B cell (primary cell): ENCODE results near the gene TMEM235. TPM values are rescaled to one million over a fixed set of nuclear protein-coding genes. Genes with fewer than 3 reads are reported as not detected.

Experiments
- ATAC-seq: fragments of 200-7000 bp; cut with Tn5 transposase; one replicate; pipeline ENCODE4 v1.10.0; 2021; ENCODE audit warnings: low read depth, mild to moderate bottlenecking, moderate number of reproducible peaks, moderate library complexity
- CTCF ChIA-PET: fragments of 350-600 bp; sonication (Branson Sonifier 250); formaldehyde crosslinking; loops from one replicate; lab custom pipeline; 2021; ENCODE audit warnings: antibody characterized with exemption, inconsistent platforms; lab: Charles Lee
- POLR2A ChIA-PET: fragments of 350-600 bp; sonication (Branson Sonifier 250); formaldehyde crosslinking; loops from one replicate; lab custom pipeline; 2021; ENCODE audit warnings: antibody characterized with exemption; lab: Charles Lee
- DNase-seq: peaks from one replicate; pipeline ENCODE4 v3.0.0; 2013
- H2AFZ ChIP-seq: 2 replicates; pipeline ENCODE4 v1.6.1; 2012; ENCODE audit warnings: mild to moderate bottlenecking, low read depth, low read length; ENCODE audit not compliant: insufficient read depth, poor library complexity, severe bottlenecking
- H3K27ac ChIP-seq, 2 donors: 1 replicate in 1 of 2; 2 replicates in 1 of 2; pipeline ENCODE4 v1.5.1; 2012 to 2013; ENCODE audit warnings: low read length in 2 of 2, mild to moderate bottlenecking in 2 of 2, moderate library complexity in 1 of 2
- H3K27me3 ChIP-seq, 4 experiments: fragments of 200-600 bp in 1 of 4; sonication (generic) in 1 of 4; replicated peaks in 1 of 4; 1 replicate in 2 of 4; 2 replicates in 2 of 4; pipeline versions ENCODE4 v1.6.1 to v1.7.0; 2013 to 2016; ENCODE audit warnings: low read length in 3 of 4, mild to moderate bottlenecking in 2 of 4, mixed read lengths in 1 of 4, moderate library complexity in 1 of 4; ENCODE audit not compliant: insufficient read depth in 4 of 4, control insufficient read depth in 3 of 4; ENCODE audit errors: control extremely low read depth in 1 of 4
- H3K36me3 ChIP-seq, 2 experiments: replicated peaks in 1 of 2; 1 replicate in 1 of 2; 2 replicates in 1 of 2; pipeline versions ENCODE4 v1.6.1 to v1.7.1; 2013; ENCODE audit warnings: low read length in 1 of 2; ENCODE audit not compliant: insufficient read depth in 2 of 2, control insufficient read depth in 1 of 2; ENCODE audit errors: control extremely low read depth in 1 of 2, extremely low read depth in 1 of 2
- H3K4me1 ChIP-seq, 2 donors: fragments of 200-600 bp in 1 of 2; sonication (generic) in 1 of 2; 1 replicate in 1 of 2; 2 replicates in 1 of 2; pipeline versions ENCODE4 v1.5.1 to v1.6.1; 2013 to 2017; ENCODE audit warnings: low read length in 2 of 2; ENCODE audit not compliant: control insufficient read depth in 2 of 2, insufficient read depth in 2 of 2
- H3K4me2 ChIP-seq: replicated peaks from 2 replicates; pipeline ENCODE3; 2012; ENCODE audit warnings: mild to moderate bottlenecking, low read depth, low read length; ENCODE audit not compliant: poor library complexity, severe bottlenecking
- H3K4me3 ChIP-seq, 5 experiments: fragments of 200-600 bp in 1 of 5; sonication (generic) in 1 of 5; 1 replicate in 3 of 5; 2 replicates in 2 of 5; pipeline versions ENCODE4 v1.5.1 to v1.7.0; 2011 to 2016; ENCODE audit warnings: low read length in 4 of 5, mild to moderate bottlenecking in 4 of 5, low read depth in 2 of 5, control low read depth in 1 of 5, moderate library complexity in 1 of 5; ENCODE audit not compliant: insufficient read depth in 1 of 5; ENCODE audit errors: control extremely low read depth in 1 of 5, extremely low read depth in 1 of 5
- H3K79me2 ChIP-seq: fragments of 200-600 bp; sonication (generic); one replicate; pipeline ENCODE4 v1.6.0; 2016; ENCODE audit warnings: low read length; ENCODE audit not compliant: control insufficient read depth, insufficient read depth
- H3K9ac ChIP-seq: fragments of 200-600 bp; sonication (generic); 2 replicates; pipeline ENCODE4 v1.6.1; 2017; ENCODE audit warnings: mild to moderate bottlenecking, low read length, moderate library complexity
- H3K9me3 ChIP-seq, 3 donors: one replicate each; pipeline versions ENCODE4 v1.6.1 to v1.7.1; 2013; ENCODE audit warnings: low read length in 2 of 3; ENCODE audit not compliant: control insufficient read depth in 2 of 3, insufficient read depth in 1 of 3; ENCODE audit errors: control extremely low read depth in 1 of 3
- H4K20me1 ChIP-seq: 2 replicates; pipeline ENCODE4 v1.6.0; 2012; ENCODE audit warnings: mild to moderate bottlenecking, low read length; ENCODE audit not compliant: insufficient read depth, control insufficient read depth, poor library complexity, severe bottlenecking
- H3K27ac Mint-ChIP-seq: one replicate; pipeline ENCODE4 v1.8.0; 2021; ENCODE audit warnings: mixed read lengths
- H3K27me3 Mint-ChIP-seq: one replicate; pipeline ENCODE4 v1.8.0; 2021; ENCODE audit warnings: mixed read lengths
- H3K4me1 Mint-ChIP-seq: one replicate; pipeline ENCODE4 v1.8.0; 2021; ENCODE audit warnings: mixed read lengths
- H3K4me3 Mint-ChIP-seq: one replicate; pipeline ENCODE4 v1.8.0; 2021; ENCODE audit warnings: mixed read lengths
- H3K9me3 Mint-ChIP-seq: one replicate; pipeline ENCODE4 v1.8.0; 2022; ENCODE audit warnings: mixed read lengths; ENCODE audit not compliant: insufficient read depth
- CTCF ChIP-seq: fragments of 200-600 bp; IDR thresholded peaks from one replicate; pipeline ENCODE4 v1.8.0; 2022; ENCODE audit warnings: antibody characterized with exemption, mild to moderate bottlenecking
- EZH2 ChIP-seq: IDR thresholded peaks from 2 replicates; pipeline ENCODE4 v1.6.1; 2012; ENCODE audit warnings: borderline replicate concordance, low read depth, mild to moderate bottlenecking, moderate library complexity, low read length; ENCODE audit not compliant: insufficient read depth, poor library complexity, severe bottlenecking
- WGBS: methylation state at CpG from one replicate; pipeline ENCODE4 v1.1.5; 2013; ENCODE audit warnings: missing lambda C conversion rate; ENCODE audit not compliant: insufficient coverage; 5-methylcytosine and 5-hydroxymethylcytosine counted together
- intact Hi-C: fragments of 100-400 bp; cut with micrococcal nuclease; formaldehyde crosslinking; loops from one replicate; pipeline ENCODE4 v1.10.0; 2022
- polyA plus RNA-seq: library from polyadenylated mRNA; depleted of rRNA; stranded (reverse); fragments of >200 nt; gene quantifications from 2 replicates; pipeline ENCODE4 v1.2.3, GENCODE V29; 2012
- total RNA-seq, 2 donors: library from RNA; stranded (reverse); fragments of 120-200 nt in 1 of 2; gene quantifications; 1 replicate in 1 of 2; 2 replicates in 1 of 2; pipeline versions ENCODE4 v1.2.3 to v1.2.4, GENCODE V29; 2013 to 2022

The TMEM235 gene
- total and polyA plus RNA-seq, 2 donors (not counting 1 experiment from before 2014, with no cell fraction given), result not detected

- no peak overlapping the region for H3K4me3 Mint-ChIP-seq
These were observed 57.6 kb downstream of the TMEM235 start for GRCh38 chr17:78289004-78289403.

More at GRCh38 chr17:78289004-78289403, 57.6 kb downstream of the TMEM235 start:
- no peaks in the 10 kb centered on the region for H4K20me1 ChIP-seq
- ATAC-seq, result no peak
- H3K4me3 ChIP-seq, result no peak overlapping the region
- Mint-ChIP-seq H3K9me3 (no peaks in the 10 kb centered on the region), H3K4me1 (no peaks in the 10 kb centered on the region), H3K27ac (no peak overlapping the region), H3K27me3 (no peaks in the 10 kb centered on the region)
- H3K4me2 ChIP-seq, result no peak overlapping the region
- no peaks in the 10 kb centered on the region for H3K9me3 ChIP-seq
- peaks cover 3 to 10% of the 10 kb centered on the region in 2 donors for H3K4me1 ChIP-seq
- H3K27me3 ChIP-seq, result no peaks in the 10 kb centered on the region
- H3K36me3 ChIP-seq, result no peaks in the 10 kb centered on the region
- H3K27ac ChIP-seq, result no peak overlapping the region
- intact Hi-C loops, result loop anchor here (1.0 kb wide), 2 partner anchors 71 to 133 kb away; partner anchors contain the start of gene SOCS3
- WGBS, result 87% methylated on average over 6 of the region's 6 CpGs
- no peak for TF ChIP-seq CTCF
- no peak for TF ChIP-seq EZH2
- H3K79me2 ChIP-seq, result no peaks in the 10 kb centered on the region
- DNase-seq, result no peak
- H2AFZ ChIP-seq, result no peak overlapping the region
- ChIA-PET POLR2A (interaction anchor here (0.6 to 0.9 kb wide), 5 partner anchors 13 to 136 kb away, joined by 3 to 7 read pairs (median 3); no protein-coding TSS in a partner anchor), CTCF (interaction anchor here (0.5 to 9.2 kb wide), 18 partner anchors 10 to 270 kb away, joined by 3 to 86 read pairs (median 6); partner anchors contain the start of gene SOCS3)
- no peak overlapping the region for H3K9ac ChIP-seq
